ENCODE results near the gene TUBB4B.
"Not testable (repeated sequence)": the region's sequence is repeated elsewhere in the genome, so short reads cannot be mapped to it uniquely, and the experiment has no call there.

Gene TUBB4B

DNA sequence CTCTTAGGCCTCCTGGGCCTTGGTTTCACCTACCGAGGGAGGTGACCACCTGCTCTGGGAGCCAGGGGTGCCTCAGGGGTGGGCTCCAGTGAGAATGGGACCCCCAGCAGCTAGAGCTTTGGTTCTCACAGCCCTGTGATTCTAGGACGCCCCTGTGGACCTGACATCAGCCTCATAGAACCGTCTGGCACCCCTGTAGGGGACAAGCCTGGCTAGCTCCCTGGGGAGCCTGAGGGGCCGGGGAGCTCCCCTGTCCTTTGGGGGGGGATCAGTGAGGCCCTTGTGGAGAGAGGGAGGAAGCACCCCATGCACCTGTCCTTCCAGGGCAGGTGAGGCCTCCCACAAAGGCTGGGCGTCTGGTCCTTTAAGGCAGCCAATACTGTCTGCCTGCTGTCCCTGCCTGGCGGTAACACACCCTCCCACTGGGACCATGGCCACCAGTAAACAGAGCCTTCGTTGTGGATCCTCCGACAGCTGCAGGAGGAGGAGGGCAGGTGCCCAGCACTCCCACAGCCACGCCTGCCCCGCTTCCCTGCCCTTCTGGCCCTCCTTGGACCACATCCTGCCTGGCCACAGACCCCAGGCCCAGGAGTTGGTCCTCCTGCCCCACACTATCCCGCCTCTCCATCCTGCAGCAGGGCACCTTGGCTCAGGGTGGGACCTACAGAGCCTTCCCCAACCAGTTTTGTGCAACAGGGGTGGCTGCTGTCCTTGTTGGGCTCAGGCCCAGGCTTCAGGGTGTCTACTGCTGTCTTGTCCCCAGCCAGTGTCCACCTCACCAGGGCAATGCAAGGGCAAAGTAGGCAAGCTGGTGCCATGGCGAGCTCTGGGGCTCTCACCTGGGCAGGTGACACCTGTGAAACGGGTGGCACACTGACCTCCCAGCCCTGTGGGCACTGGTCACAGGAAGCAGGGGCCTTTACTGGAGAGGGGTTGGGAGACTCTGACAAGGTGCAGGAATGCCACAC lies 3.0 kb upstream of the TUBB4B start:
- DNase-seq (ENCODE audit: low read depth): no peak

DNA sequence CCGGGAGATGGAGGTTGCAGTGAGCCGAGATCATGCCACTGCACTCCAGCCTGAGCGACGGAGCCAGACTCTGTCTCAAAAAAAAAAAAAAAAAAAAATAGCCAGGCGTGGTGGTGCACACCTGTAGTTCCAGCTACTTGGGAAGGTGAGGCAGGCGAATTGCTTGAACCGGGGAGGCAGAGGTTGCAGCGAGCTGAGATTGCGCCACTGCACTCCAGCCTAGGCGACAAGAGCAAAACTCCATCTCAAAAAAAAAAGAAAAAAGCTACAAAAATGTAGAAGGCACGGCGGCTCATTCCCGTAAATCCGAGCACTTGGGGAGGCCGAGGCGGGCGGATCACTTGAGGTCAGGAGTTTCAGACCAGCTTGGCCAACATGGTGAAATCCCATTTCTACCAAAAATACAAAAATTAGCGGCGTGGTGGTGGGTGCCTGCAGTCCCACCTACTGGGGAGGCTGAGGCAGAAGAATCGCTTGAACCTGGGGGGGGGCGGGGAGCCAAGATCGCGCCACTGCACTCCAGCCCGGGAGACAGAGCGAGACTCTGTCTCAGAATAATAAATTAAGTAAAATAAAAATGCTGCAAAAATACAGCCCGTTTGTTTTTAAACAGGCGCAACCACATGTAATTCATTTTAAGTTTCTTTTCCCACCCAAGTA lies 1.4 kb upstream of the TUBB4B start:
- DNase-seq (ENCODE audit: low read depth): not testable (repeated sequence)

DNA sequence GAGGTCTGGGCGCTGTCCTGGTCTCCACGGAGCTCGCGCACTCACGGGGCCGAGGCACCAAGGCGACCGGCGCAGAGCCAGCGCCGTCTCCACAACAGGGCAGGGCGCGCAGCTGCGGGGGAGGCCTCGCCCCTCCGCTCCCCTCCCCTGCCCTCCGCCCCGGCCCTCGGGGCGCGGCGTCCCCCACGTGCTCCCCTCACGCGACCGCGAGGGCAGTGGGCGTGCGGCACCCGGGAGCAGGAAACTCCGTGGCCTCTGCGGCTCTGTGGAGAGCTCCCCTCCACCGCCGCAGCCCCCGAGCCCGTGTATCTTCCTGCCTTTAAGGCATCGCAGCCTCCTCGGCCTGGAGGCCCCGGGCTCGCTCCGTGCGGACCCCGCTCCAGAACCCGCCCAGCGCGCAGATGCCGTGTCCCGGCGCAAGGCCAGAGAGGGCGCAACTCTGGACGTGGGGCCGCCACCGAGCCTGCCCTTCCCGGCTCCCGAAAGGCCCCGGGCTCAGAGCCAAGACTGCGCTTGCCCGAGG lies 708 bp upstream of the TUBB4B start:
- peak; percentile 81 for DNase-seq (ENCODE audit: low read depth)

DNA sequence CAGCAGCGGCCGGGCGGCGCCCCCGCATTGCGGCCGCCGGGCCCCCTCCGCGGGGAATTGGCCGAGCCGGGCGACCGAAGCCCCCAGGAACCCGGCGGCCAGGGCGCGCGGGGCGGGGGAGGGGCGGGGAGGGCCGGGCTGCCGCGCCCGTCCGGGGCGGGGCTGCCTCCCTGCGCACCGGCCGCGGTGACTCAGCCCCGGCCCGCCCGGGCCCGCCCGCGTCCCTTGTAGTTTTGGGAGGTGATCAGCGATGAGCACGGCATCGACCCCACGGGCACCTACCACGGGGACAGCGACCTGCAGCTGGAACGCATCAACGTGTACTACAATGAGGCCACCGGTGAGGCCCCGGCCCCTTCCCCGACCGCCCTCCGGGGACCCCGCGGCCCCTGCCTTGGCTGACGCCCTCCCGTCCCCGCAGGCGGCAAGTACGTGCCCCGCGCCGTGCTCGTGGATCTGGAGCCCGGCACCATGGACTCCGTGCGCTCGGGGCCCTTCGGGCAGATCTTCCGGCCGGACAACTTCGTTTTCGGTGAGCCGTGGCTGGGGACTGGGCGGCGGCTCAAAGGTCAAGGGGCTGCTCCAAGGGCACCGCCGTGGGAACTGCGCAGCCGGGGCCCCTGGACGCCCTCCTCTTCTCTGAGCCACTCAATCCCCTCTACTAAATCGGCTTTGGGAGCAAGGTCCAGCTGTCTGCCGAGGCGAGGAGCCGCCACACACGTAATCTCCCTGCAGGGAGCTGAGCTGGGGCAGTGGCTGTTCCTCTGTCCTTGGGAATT lies 592 bp downstream of the TUBB4B start:
- peak; percentile 12 for DNase-seq (ENCODE audit: low read depth)

DNA sequence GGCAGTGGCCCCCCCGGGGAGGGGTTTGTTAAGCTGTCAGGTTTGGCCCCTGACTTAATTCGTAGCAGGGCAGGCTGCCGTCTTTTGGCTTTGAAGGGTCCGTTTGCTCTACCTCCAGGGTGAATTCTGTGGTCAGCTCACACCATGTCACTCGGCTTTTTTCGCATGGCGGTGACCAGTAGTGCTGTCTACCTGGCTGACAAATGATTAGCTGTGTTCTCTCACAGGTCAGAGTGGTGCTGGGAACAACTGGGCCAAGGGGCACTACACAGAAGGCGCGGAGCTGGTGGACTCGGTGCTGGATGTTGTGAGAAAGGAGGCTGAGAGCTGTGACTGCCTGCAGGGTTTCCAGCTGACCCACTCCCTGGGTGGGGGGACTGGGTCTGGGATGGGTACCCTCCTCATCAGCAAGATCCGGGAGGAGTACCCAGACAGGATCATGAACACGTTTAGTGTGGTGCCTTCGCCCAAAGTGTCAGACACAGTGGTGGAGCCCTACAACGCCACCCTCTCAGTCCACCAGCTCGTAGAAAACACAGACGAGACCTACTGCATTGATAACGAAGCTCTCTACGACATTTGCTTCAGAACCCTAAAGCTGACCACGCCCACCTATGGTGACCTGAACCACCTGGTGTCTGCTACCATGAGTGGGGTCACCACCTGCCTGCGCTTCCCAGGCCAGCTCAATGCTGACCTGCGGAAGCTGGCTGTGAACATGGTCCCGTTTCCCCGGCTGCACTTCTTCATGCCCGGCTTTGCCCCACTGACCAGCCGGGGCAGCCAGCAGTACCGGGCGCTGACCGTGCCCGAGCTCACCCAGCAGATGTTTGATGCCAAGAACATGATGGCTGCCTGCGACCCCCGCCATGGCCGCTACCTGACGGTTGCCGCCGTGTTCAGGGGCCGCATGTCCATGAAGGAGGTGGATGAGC lies 1.4 kb downstream of the TUBB4B start:
- DNase-seq (ENCODE audit: low read depth): no peak

DNA sequence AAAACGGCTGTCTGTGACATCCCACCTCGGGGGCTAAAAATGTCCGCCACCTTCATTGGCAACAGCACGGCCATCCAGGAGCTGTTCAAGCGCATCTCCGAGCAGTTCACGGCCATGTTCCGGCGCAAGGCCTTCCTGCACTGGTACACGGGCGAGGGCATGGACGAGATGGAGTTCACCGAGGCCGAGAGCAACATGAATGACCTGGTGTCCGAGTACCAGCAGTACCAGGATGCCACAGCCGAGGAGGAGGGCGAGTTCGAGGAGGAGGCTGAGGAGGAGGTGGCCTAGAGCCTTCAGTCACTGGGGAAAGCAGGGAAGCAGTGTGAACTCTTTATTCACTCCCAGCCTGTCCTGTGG lies 2.2 kb downstream of the TUBB4B start:
- DNase-seq (ENCODE audit: low read depth): not testable (repeated sequence)

DNA sequence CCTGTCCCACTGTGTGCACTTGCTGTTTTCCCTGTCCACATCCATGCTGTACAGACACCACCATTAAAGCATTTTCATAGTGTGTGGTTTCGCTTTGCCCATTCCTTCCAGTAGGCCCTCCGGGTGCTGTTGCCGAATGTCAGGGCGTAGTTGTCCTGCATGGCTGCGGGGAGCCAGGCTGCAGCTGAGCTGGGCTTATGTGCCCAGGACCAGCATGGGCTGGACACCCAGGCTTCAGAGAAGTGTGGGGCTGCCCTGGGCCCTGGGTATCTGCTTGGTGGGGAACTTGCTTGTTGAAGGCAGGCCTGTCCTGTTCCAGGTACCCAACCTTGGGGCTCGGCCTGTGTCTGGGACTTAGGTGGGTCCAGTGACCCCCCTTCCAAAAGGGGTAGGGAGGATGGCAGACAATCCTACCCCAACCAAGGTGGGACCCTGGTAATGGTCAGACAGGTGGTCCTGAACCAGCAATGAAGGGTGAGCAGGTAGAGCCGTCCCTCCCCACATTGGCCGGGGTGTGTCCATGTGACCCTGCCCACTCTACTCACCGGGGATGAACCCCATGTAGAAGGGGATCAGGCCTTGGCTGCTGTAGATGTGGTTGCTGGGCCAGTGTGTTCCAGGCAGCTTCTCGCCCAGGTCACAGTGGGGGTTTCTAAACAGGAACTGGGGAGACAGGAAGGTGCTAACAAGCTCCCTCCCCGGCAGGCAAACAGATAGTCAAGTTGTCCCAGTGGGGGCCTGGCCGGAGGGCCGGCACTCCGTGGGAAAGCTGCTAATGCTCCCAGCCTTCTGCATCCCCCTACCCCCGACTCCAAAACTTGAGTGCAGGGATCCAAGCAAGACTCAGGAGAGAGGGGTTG lies 2.8 kb downstream of the TUBB4B start:
- no peak for DNase-seq (ENCODE audit: low read depth)

DNA sequence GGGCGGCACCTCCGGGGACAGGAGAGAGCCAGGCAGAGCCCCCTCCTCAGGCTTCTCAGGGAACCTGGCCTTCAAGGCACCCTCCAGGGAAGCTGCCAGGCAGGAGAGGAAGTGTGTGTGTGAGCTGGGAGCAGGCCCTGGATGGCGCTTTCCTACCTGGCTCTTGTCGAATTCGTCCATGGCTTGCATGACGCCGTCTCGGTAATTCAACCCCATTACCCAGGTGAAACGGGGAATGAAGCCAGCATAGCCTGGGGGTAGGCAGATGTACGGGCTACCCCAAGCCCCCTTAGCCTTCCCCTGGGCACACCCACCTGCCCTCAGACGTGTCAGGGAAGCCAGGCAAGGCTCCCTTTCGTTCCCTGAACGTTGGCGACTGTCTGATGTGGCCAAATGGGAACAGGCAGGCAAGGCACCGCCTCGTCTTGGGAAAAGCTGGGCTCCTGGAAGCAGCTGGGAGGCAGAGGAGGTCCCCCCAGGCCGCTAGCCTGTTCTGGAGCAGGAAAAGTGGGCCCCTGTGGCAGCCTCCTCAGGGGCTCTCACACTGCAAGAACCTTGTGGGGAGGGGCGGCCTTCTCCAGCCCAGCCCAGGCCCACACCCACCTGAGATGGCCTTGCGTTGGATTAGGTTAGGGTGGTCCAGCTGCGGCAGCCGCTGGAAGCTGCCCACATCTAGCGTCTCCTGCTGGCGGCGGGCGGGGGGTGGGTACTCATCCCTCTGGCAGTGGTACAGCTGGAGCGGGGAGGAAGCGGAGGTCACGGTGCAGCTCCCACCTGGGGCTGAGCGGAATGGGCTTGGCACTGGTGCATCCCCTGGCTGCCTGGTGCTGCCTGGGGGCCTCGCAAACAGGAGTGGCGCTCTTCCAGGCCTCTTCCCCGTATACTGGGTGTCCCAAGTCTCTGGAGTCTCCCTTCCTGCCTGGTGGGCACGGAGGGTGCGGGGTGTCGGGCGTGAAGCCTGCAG lies 3.7 kb downstream of the TUBB4B start:
- DNase-seq (ENCODE audit: low read depth): no peak

DNA sequence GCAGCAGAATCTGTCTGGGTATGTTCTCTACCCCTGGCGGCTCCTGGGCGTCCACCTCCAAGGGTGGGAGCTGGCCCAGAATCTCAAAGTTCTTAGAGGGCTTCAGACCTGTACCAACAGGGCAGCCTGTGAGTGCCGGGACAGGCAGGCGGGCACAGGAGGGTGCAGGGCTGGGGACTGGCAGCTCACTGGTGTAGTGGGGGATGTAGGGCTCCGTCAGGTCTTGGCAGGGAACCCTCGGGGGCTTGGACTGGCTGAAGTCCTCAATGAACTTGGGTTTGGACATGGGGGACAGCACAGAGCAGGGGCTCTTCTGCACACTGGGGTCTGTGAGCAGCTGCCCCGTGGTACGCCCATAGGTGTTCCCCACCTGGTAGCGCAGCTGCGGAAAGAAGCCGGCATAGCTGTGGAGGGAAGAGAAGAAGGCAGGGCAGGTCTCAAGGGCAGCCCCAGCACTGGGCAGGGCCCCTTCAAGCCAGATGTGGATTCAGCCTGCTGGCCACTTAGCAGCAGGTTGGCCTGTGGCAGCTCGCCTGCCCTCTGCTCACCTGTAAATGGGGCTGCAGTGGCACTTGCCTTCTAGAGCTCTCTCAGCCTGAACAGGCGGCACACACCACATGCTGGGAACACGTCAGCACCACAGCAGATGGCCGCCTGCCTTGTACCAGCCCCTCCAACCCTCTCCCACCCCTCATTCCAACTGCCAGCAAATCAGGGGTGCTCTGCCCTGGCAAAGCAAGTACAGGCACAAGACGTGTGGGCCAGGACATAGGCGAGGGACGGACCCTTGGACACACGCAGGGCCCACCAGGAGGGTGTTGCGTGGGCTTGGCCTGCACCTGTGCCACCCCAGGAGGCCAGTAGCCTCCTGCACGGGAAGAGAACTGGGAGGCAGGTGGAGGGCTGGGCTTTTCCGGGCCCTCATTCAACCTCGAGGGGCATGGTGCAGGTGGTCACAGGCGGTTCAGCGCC lies 4.6 kb downstream of the TUBB4B start:
- no peak for DNase-seq (ENCODE audit: low read depth)

DNA sequence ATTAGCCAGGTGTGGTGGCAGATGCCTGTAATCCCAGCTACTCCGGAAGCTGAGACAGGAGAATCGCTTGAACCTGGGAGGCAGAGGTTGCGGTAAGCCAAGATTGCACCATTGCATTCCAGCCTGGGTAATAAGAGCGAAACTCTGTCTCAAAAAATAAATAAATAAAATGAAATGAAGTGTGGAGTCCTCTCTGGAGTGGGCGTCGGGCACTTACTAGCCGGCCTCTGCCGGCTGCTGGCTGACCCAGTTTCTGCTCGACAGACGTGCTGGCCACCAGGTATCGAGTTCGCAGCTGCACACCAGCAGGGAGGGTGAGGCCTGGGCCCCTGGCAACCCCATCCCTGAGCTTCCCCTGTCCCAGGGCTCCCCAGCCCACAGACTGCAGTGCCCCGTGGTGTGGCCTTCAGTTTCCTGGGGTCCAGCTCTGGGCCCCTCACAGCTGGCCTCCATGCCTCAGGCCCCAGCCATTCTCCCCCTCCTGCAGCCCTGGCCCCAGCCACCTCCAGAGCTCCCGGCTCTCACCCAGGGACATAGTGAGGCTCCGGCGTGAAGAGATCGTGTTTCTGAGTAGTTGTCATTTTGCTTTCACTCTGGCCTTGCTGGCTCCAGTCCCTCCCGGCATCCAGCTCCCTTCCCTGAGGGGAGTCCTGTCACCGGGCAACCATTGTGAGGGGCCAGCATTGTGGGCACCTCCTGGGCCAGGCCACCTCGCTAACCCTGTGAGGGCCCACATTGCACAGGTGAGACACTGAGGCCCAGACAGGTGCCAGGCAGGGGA lies 6.2 kb downstream of the TUBB4B start:
- no peak for DNase-seq (ENCODE audit: low read depth)

DNA sequence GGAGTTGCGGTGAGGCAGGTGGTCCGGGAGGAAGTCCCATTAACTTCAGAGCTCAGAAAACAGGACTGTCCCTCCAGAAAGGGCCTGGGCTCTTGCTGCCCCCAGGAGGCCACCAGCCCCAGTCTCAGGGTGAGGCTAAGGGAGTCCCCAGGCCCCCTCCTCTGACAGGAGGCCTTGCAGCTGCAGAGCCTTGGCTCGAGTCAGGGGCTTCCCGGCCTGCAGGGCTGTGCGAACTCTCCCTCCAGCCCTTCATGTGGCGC lies 6.8 kb downstream of the TUBB4B start:
- DNase-seq (ENCODE audit: low read depth): no peak

DNA sequence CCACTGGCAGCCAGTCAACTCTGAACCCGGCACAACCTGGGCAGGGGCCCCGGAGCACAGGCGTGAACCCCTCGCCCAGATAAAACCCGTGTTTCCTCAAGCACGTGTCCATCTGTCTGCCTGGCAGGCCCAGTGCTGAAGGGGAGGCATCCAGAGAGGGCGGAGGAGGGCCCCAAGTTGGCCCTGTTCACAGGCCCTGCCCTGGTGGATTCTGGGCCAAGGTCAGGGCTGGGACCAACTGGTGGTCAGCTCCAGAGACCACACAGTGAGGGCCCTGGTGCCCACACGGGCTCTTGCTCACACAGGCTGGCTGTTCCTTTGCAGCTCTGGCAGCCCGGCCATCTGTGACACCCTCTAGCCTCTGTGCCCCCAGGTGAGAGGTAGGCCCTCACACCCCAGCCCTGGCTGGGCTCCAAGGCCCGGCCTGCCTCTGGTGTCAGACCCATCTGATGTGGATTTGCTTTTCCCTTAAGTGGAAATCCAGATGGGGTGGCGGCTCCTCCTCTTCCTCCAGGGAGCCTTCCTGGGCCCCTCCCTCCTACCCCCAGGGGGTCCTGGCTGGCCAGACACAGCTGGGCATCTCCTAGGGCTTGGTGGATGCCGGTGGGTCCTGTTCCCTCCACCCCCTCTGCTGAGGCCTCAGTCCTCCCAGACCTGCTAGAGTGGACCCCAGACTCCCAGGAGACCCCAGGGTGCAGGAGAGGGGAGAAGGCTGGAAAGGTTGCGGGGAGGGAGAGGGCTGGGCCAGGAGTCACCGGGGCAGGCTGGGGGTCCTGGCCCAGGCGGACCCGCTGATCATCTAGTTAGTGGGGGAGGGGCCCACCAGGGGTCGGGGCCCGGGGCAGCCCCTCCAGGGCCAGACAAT lies 9.5 kb downstream of the TUBB4B start:
- no peak for DNase-seq (ENCODE audit: low read depth)

DNA sequence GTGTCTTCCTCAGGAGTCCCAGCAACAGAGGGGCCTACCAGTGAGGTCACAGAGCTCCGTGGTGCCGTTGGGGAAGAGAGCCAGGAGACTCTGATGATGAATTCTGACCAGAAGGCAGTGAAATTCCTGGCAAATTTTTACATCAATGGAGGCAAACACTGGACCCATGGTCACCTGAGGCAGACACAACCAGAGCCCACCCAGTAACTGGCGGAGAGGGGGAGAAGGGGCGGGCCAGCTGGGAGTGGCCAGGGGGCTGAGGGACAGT lies 10.0 kb downstream of the TUBB4B start, which contains the start of gene STPG3:
Gene STPG3, plus strand, starts transcription at position 93 of the 268 bp plus-strand sequence. Its CDS starts 1 bp downstream, at position 94.
- DNase-seq (ENCODE audit: low read depth): no peak

DNA sequence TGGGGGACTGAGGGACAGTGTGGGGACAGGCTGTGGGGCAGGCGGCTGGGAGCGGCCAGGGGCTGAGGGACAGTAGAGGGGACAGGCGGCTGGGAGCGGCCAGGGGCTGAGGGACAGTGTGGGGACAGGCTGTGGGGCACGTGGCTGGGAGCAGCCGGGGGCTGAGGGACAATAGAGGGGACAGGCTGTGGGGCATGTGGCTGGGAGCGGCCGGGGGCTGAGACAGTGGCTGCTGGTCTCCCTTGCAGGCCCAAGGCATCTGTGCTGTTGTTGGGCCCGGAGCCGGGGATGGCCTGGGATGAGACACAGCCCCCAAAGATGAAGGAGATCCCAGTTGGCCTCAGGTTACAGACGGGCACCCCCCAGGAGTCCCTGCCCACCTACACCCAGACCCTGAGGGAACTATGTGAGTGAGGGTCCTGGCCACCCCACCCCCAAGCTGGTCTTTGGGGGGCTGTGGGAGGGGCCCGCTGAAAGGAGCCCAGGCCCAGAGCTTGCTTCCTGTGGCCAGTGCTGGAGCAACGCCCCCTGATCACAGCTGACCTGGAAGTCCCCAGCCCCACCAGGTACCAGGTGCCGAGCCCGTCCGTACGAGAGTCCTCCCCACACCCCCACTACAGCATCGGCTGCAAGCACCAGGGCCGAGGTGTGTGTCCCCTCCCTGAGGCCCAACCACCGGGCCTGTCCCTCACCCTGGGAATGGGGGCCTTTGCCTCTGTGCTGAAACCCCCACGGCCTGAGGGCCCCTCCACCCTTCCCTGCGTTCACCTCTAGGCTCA lies 10.6 kb downstream of the TUBB4B start:
- DNase-seq (ENCODE audit: low read depth): no peak
